Karpas-422 (cell line): ENCODE data around the gene EPHA2. TPM values are rescaled to one million over a fixed set of nuclear protein-coding genes. Genes with fewer than 3 reads are reported as not detected.
"Not testable (repeated sequence)": the region's sequence is repeated elsewhere in the genome, so short reads cannot be mapped to it uniquely, and the experiment has no call there.

ENCODE experiments used
- DNase-seq: peaks from one replicate; pipeline ENCODE4 v3.0.0-alpha.2; 2015
- H2AFZ ChIP-seq: fragments of 200-600 bp; sonication (generic); 2 replicates; pipeline ENCODE4 v1.6.1; 2014; ENCODE audit warnings: antibody characterized with exemption, low read length, mixed read lengths
- H3K27ac ChIP-seq: fragments of 200-600 bp; sonication (generic); 2 replicates; pipeline ENCODE4 v1.5.1; 2014; ENCODE audit warnings: mild to moderate bottlenecking, low read length, moderate library complexity
- H3K27me3 ChIP-seq: fragments of 200-600 bp; sonication (generic); 2 replicates; pipeline ENCODE4 v1.6.1; 2014; ENCODE audit warnings: low read length, mixed read lengths
- H3K36me3 ChIP-seq: fragments of 200-600 bp; sonication (generic); 2 replicates; pipeline ENCODE4 v1.6.1; 2014; ENCODE audit warnings: low read length, mixed read lengths; ENCODE audit not compliant: insufficient read depth
- H3K4me1 ChIP-seq: fragments of 200-600 bp; sonication (generic); 2 replicates; pipeline ENCODE4 v1.6.1; 2014; ENCODE audit warnings: mild to moderate bottlenecking, low read length, mixed read lengths
- H3K4me2 ChIP-seq: fragments of 200-600 bp; sonication (generic); 2 replicates; pipeline ENCODE4 v1.6.1; 2014; ENCODE audit warnings: low read length, low read depth, mild to moderate bottlenecking; ENCODE audit not compliant: poor library complexity, severe bottlenecking
- H3K4me3 ChIP-seq: fragments of 200-600 bp; sonication (generic); 2 replicates; pipeline ENCODE4 v1.5.1; 2014; ENCODE audit warnings: mild to moderate bottlenecking, antibody characterized with exemption, low read length, mixed read lengths
- H3K79me2 ChIP-seq: fragments of 200-600 bp; sonication (generic); 2 replicates; pipeline ENCODE4 v1.6.1; 2014; ENCODE audit warnings: mild to moderate bottlenecking, low read length, mixed read lengths
- H3K9ac ChIP-seq: fragments of 200-600 bp; sonication (generic); 2 replicates; pipeline ENCODE4 v1.6.0; 2014; ENCODE audit warnings: low read length
- H3K9me2 ChIP-seq: fragments of 200-600 bp; sonication (generic), shearing (Covaris generic); replicated peaks from 2 replicates; pipeline ENCODE4 v1.6.0; 2014; ENCODE audit warnings: mild to moderate bottlenecking, low read length, moderate library complexity; ENCODE audit not compliant: insufficient read depth
- H3K9me3 ChIP-seq: fragments of 300-700, 200-600 bp; sonication (generic); 2 replicates; pipeline ENCODE4 v1.6.1; 2014; ENCODE audit warnings: low read length, mixed read lengths
- H4K20me1 ChIP-seq: fragments of 200-600 bp; sonication (generic); 2 replicates; pipeline ENCODE4 v1.6.1; 2014; ENCODE audit warnings: mild to moderate bottlenecking, antibody characterized with exemption, low read length, low read depth; ENCODE audit not compliant: insufficient read depth
- total RNA-seq: library from RNA; depleted of rRNA; stranded (reverse); fragments of >200 nt; shearing (Covaris generic); gene quantifications from 2 replicates; pipeline ENCODE4 v1.2.3, GENCODE V29; 2014; ENCODE audit warnings: low replicate concordance

Gene EPHA2
- total RNA-seq, 1 experiment from 2014 or later = not detected

DNA sequence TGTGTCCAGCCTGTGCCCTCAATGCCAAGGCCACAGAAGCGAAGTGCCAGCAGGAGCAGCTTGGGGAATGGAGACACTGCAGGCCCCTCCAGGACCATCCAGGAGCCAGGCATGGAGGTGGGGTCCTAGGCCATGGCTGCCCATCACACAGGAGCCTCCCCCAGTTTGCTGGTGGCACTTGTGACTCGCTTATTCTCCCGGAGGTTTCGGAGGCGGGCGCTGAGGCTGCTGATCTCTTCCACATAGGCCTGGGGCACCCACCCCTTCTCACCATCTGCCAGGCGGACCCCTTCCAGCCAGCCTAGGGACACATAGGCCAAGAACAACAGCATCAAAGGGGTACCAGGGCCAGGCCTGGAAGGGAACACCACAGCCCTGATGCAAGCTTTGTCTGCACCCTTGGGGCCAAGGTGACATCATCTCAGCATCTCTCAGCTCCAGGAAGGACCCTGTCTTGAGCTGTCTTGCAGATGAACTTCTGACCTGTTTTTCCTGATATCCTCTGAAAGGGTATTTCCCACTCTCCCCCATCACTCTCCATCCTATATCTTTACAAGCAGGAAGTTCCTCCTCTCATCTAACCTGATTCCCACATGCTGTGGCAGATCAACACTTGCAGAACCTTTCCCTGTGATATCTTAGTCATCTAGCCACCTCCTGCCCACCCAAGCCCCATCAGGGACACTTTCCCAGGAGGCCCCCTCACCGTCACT, 42.7 kb upstream of the EPHA2 start:
- Histone ChIP-seq H3K4me2 (no peak overlapping the region), H3K36me3 (no peaks in the 10 kb centered on the region), H3K4me1 (peaks cover 2% of the 10 kb centered on the region; the same call in 1 of the 2 replicates), H3K9ac (no peak overlapping the region), H3K27ac (no peak overlapping the region), H2AFZ (no peak overlapping the region), H3K9me2 (no peaks in the 10 kb centered on the region), H3K79me2 (no peaks in the 10 kb centered on the region), H3K27me3 (no peaks in the 10 kb centered on the region), H3K4me3 (no peak overlapping the region), H3K9me3 (no peaks in the 10 kb centered on the region), H4K20me1 (no peaks in the 10 kb centered on the region)
- no peak for DNase-seq

DNA sequence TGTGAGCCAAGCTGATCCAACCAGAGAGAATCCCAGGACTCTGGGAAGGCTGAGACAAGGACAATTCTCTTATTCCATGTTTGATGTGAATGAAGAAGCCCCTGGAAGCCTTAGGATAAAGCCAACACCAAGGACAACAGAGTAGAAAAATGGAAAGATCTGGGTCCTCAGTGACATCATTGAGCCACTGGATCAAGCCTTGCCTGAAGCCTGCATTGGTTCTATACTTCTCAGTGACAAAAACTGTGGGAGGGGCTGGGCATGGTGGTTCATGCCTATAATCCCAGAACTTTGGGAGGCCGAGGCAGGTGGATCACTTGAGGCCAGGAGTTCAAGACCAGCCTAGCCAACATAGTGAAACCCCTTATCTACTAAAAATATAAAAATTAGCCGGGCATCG, 41.0 kb upstream of the EPHA2 start:
- no peak overlapping the region for H3K9ac ChIP-seq
- H3K4me2 ChIP-seq = no peak overlapping the region
- DNase-seq = no peak
- no peaks in the 10 kb centered on the region for H3K27me3 ChIP-seq
- no peaks in the 10 kb centered on the region for H3K9me3 ChIP-seq
- no peak overlapping the region for H3K27ac ChIP-seq
- H3K36me3 ChIP-seq = no peaks in the 10 kb centered on the region
- H4K20me1 ChIP-seq = no peaks in the 10 kb centered on the region
- no peaks in the 10 kb centered on the region for H3K9me2 ChIP-seq
- H2AFZ ChIP-seq = no peak overlapping the region
- H3K4me3 ChIP-seq = no peak overlapping the region
- H3K79me2 ChIP-seq = no peaks in the 10 kb centered on the region
- H3K4me1 ChIP-seq = peaks cover 2% of the 10 kb centered on the region; the same call in 1 of the 2 replicates

DNA sequence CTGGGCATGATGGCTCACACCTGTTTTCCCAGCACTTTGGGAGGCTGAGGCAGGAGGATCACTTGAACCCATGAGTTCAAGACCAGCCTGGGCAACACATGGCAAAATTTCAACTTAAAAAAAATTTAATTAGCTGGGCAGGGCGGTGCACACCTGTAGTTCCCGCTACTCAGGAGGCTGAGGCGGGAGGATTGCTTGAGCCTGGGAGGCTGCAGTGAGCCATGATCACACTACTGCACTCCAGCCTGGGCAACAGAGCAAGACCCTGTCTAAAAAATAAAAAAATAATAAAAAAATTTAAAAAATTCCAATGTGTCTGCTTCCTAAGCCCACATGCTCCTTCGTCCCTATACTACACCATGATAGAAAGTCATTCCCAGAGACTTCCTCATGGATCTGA, 40.3 kb upstream of the EPHA2 start:
- not testable (repeated sequence) for H3K27ac ChIP-seq, H4K20me1 ChIP-seq, H3K79me2 ChIP-seq, H3K9ac ChIP-seq, H3K36me3 ChIP-seq, H3K27me3 ChIP-seq, H3K4me3 ChIP-seq, H3K9me3 ChIP-seq, H3K4me1 ChIP-seq, H3K9me2 ChIP-seq, H2AFZ ChIP-seq, DNase-seq, H3K4me2 ChIP-seq

DNA sequence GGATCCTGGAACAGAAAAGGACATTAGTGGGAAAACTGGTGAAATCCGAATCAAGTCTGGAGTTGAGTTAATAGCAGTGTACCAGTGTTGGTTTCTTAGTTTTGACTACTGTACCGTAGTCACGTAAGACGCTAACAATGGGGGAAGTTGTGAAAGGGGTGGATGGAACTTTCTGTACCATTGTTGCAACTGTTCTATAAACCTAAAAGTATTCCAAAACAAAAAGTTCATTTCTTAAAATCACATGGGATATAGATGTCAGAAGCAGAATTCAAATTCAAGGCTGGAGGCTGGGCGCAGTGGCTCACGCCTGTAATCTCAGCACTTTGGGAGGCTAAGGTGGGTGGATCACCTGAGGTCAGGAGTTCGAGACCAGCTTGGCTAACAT, 39.6 kb upstream of the EPHA2 start:
- no peaks in the 10 kb centered on the region for H3K9me2 ChIP-seq
- H3K27ac ChIP-seq = no peak overlapping the region
- H2AFZ ChIP-seq = no peak overlapping the region
- no peak for DNase-seq
- no peak overlapping the region for H3K9ac ChIP-seq
- no peak overlapping the region for H3K4me3 ChIP-seq
- no peaks in the 10 kb centered on the region for H3K9me3 ChIP-seq
- H3K4me1 ChIP-seq = peaks cover 2% of the 10 kb centered on the region; the same call in 1 of the 2 replicates
- no peaks in the 10 kb centered on the region for H3K27me3 ChIP-seq
- no peaks in the 10 kb centered on the region for H3K79me2 ChIP-seq
- no peaks in the 10 kb centered on the region for H3K36me3 ChIP-seq
- no peaks in the 10 kb centered on the region for H4K20me1 ChIP-seq
- no peak overlapping the region for H3K4me2 ChIP-seq

DNA sequence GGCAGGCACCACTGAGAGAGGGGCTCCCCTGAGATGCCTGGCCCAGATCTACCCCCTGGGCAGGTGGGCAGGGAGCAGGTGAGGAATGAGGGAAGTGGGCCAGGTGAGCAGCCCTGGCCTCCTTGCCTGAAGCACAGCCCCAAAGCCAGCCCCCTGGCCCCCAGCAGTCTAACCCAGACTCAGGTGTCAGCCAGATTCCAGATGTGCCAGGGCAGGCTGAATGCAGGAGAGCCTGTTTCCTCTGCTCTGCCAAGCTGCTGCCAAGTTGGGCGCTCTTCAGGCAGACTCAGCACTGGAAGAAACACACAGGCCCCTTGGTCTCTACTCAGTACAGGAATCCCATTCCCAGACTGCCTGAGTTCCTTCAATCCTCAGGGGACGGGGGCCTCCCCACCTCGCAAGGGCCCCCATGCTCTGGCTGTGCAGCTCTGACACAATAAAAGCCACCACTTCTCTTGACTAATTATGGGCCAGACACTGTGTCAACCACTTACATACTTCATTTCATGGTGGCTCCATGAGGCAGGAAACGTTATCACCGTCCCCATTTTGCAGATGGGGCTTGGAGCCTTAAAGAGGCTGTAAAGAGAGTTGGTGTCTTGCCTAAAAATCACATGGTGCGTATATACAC, 36.2 kb upstream of the EPHA2 start:
- no peaks in the 10 kb centered on the region for H3K9me2 ChIP-seq
- no peak overlapping the region for H3K4me3 ChIP-seq
- H3K27ac ChIP-seq = no peak overlapping the region
- H3K36me3 ChIP-seq = no peaks in the 10 kb centered on the region
- H3K79me2 ChIP-seq = no peaks in the 10 kb centered on the region
- no peaks in the 10 kb centered on the region for H3K27me3 ChIP-seq
- H3K4me1 ChIP-seq = peaks cover 4% of the 10 kb centered on the region
- DNase-seq = no peak
- H3K4me2 ChIP-seq = no peak overlapping the region
- H4K20me1 ChIP-seq = no peaks in the 10 kb centered on the region
- no peaks in the 10 kb centered on the region for H3K9me3 ChIP-seq
- no peak overlapping the region for H2AFZ ChIP-seq
- no peak overlapping the region for H3K9ac ChIP-seq

DNA sequence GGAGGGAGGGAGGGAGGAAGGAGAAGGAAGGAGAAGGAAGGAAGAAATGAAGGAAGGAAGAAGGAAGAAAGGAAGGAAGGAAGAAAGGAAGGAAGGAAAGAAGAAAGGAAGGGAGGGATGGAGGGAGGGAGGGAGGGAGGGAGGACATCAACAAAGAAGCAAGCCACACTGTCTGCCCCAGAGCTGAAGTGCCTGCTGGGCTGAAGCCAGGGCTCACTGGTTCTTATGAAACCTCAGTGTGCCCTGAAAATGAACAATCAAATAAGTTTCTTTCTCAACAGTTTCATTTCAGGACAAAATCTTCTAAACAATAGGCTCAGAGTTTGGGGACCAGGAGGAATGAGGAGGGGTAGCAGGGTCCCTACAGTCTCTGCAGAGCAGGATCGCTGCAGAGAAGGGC, 35.4 kb upstream of the EPHA2 start:
- Histone ChIP-seq H3K9me2 (no peaks in the 10 kb centered on the region), H3K4me3 (no peak overlapping the region), H3K4me2 (no peak overlapping the region), H3K27me3 (no peaks in the 10 kb centered on the region), H3K27ac (no peak overlapping the region), H3K79me2 (no peaks in the 10 kb centered on the region), H3K4me1 (peaks cover 4% of the 10 kb centered on the region), H3K9me3 (no peaks in the 10 kb centered on the region), H2AFZ (no peak overlapping the region), H4K20me1 (no peaks in the 10 kb centered on the region), H3K9ac (no peak overlapping the region), H3K36me3 (no peaks in the 10 kb centered on the region)
- DNase-seq = no peak

DNA sequence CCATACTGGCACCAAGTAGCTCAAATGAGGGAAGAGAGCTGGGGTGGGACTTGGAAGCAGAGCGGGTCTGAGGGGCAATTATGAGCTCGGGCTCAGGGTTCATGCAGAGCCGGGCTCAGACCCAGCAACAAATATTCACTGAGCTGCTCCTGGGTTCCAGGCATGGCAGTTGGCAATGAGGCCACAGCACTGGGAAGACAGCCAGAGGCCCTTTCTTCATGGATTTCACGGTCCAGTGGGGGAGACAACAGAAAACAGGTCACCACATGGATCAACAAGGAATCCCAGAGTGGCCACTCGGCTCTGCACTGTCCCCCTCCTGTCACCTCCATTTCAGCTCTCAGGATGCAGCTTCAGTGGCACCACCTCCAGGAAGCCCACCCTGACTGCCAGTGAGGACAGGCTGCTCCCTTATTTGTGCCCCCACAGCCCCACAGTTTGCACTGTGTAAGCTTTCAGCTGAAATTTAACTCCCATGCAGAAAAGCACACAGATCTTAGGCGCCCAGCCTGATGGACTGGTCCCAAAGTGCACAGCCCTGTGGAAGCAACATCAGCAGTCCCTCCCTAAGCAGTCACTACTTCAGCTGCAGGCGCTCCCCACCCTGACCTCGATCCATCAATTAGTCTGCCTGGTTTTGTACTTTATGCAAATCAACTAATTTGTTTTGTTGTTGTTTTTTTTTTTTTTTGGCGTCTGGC, 34.2 kb upstream of the EPHA2 start:
- no peaks in the 10 kb centered on the region for H4K20me1 ChIP-seq
- no peak overlapping the region for H2AFZ ChIP-seq
- no peaks in the 10 kb centered on the region for H3K9me3 ChIP-seq
- H3K4me2 ChIP-seq = no peak overlapping the region
- H3K27ac ChIP-seq = no peak overlapping the region
- no peaks in the 10 kb centered on the region for H3K9me2 ChIP-seq
- no peaks in the 10 kb centered on the region for H3K79me2 ChIP-seq
- DNase-seq = no peak
- peaks cover 4% of the 10 kb centered on the region for H3K4me1 ChIP-seq
- H3K9ac ChIP-seq = no peak overlapping the region
- H3K36me3 ChIP-seq = no peaks in the 10 kb centered on the region
- no peaks in the 10 kb centered on the region for H3K27me3 ChIP-seq
- H3K4me3 ChIP-seq = no peak overlapping the region

DNA sequence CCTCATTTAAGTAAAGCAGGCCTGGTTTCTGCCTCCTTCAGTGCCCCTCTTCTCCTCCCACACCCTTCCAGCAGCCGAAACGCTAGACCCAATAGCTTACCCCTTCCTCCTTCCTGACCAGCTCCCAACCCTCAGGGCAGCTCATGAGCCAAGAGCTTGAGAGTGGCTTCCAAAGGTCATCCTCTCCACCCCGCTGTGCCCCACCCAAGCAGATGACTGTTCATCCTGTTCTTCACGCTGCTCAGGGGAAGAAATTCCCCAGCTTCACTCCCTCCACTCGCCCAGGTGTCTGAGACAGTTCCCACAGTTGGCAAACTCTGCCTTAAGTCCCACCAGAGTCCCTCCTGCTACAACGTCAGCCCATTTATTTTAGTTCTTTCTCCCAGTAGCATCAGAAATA, 33.1 kb upstream of the EPHA2 start:
- DNase-seq = no peak
- Histone ChIP-seq H3K36me3 (no peaks in the 10 kb centered on the region), H3K9me3 (no peaks in the 10 kb centered on the region), H3K4me2 (no peak overlapping the region), H2AFZ (no peak overlapping the region), H4K20me1 (no peaks in the 10 kb centered on the region), H3K9ac (no peak overlapping the region), H3K27me3 (no peaks in the 10 kb centered on the region), H3K9me2 (no peaks in the 10 kb centered on the region), H3K79me2 (no peaks in the 10 kb centered on the region), H3K27ac (no peak overlapping the region), H3K4me1 (peaks cover 4% of the 10 kb centered on the region), H3K4me3 (no peak overlapping the region)
